Fibroblast of the aortic adventitia (primary cell): Measurements from ENCODE around the gene PTTG1IP. TPM values are rescaled to one million over a fixed set of nuclear protein-coding genes. Genes with fewer than 3 reads are reported as not detected.
"Not testable (repeated sequence)": the region's sequence is repeated elsewhere in the genome, so short reads cannot be mapped to it uniquely, and the experiment has no call there.

Source experiments
- DNase-seq: peaks from one replicate; pipeline ENCODE4 v3.0.0-alpha.2; 2010; ENCODE audit warnings: low read depth
- H3K4me3 ChIP-seq: 2 replicates; pipeline ENCODE4 v1.5.1; 2011; ENCODE audit warnings: low read depth, mild to moderate bottlenecking, control low read depth, low read length, moderate library complexity
- CTCF ChIP-seq: IDR thresholded peaks from 2 replicates; pipeline ENCODE4 v1.5.1; 2011; ENCODE audit warnings: mild to moderate bottlenecking, low read length, control low read depth, inconsistent platforms; ENCODE audit not compliant: insufficient read depth
- total RNA-seq: library from RNA; depleted of rRNA; stranded (reverse); fragments of >200 nt; gene quantifications from 2 replicates; pipeline ENCODE4 v1.2.3, GENCODE V29; 2012; ENCODE audit warnings: low replicate concordance

The PTTG1IP gene
- total RNA-seq, 1 donor = 226 TPM

GRCh38 chr21:44835647-44835973, 37.9 kb downstream of the PTTG1IP start:
- no peak for DNase-seq
- TF ChIP-seq CTCF = no peak
- H3K4me3 ChIP-seq = no peak overlapping the region

GRCh38 chr21:44834951-44835646, 38.4 kb downstream of the PTTG1IP start:
- DNase-seq = no peak
- no peak for TF ChIP-seq CTCF
- no peak overlapping the region for H3K4me3 ChIP-seq

- TF ChIP-seq CTCF = no peak
- H3K4me3 ChIP-seq = no peak overlapping the region
- DNase-seq = no peak
Observed at GRCh38 chr21:44834231-44834950, 39.1 kb downstream of the PTTG1IP start.

GRCh38 chr21:44833663-44834062, 39.8 kb downstream of the PTTG1IP start:
- no peak for DNase-seq
- TF ChIP-seq CTCF = no peak
- H3K4me3 ChIP-seq = no peak overlapping the region

- not testable (repeated sequence) for DNase-seq, H3K4me3 ChIP-seq
Observed at GRCh38 chr21:44832516-44833255, 40.8 kb downstream of the PTTG1IP start.

GRCh38 chr21:44831227-44831860, 42.1 kb downstream of the PTTG1IP start:
- no peak for TF ChIP-seq CTCF
- no peak overlapping the region for H3K4me3 ChIP-seq
- no peak for DNase-seq
